ENCODE data around the gene MBOAT7.
"Not testable (repeated sequence)": the region's sequence is repeated elsewhere in the genome, so short reads cannot be mapped to it uniquely, and the experiment has no call there.

The MBOAT7 gene

DNA sequence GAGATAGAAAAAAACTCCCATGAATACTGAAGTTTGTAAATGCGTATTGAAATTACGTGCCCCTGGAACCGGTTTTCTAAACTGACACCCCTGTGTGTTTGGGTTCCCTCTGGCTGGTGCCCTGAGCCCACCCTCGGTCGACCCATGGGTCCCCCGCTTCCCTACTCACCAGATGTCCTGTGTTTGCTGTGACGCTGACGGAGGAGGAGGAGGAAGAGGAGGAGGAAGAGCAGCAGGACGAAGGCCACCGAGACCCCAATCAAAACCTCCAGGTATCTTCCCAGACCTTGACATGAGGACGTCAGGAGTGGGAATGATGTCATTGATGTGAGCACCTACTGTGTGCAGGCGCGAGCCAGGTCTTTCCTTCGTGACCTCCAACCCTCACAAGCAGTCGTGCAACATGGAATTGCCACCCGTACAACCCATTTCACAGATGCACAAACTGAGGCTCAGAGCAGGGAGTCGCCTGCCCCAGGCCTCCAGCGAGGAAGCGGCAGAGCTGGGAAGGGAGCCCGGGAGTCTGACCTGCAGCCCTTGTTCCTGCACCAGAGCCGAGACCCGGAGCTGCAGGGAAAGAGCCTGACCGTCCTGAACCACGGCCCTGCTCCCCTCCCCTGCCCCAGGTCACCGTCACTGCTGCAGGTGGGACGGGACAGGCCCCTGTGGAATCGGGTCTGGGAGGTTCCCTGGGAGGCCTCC lies 29.7 kb upstream of the MBOAT7 start:
- no peak for DNase-seq (ENCODE audit: insufficient read length)
- FAIRE-seq: no peak

GRCh38 chr19:54218259-54218658 lies 28.9 kb upstream of the MBOAT7 start:
- TF ChIP-seq POLR2A (IDR thresholded peaks at IDR 0.05; ENCODE audit: low read depth, low read length) (no peak), TAF1 (IDR thresholded peaks at IDR 0.05; ENCODE audit: borderline replicate concordance, low read depth, low read length) (no peak), POLR2AphosphoS5 (IDR thresholded peaks at IDR 0.05; ENCODE audit: low read depth, low read length) (no peak)
- DNase-seq (ENCODE audit: insufficient read length) (no peak), FAIRE-seq (no peak)

More for the DNA sequence above, 29.7 kb upstream of the MBOAT7 start:
- TF ChIP-seq POLR2AphosphoS5 (IDR thresholded peaks at IDR 0.05; ENCODE audit: low read depth, low read length) (no peak), TAF1 (IDR thresholded peaks at IDR 0.05; ENCODE audit: borderline replicate concordance, low read depth, low read length) (no peak), POLR2A (IDR thresholded peaks at IDR 0.05; ENCODE audit: low read depth, low read length) (no peak)

DNA sequence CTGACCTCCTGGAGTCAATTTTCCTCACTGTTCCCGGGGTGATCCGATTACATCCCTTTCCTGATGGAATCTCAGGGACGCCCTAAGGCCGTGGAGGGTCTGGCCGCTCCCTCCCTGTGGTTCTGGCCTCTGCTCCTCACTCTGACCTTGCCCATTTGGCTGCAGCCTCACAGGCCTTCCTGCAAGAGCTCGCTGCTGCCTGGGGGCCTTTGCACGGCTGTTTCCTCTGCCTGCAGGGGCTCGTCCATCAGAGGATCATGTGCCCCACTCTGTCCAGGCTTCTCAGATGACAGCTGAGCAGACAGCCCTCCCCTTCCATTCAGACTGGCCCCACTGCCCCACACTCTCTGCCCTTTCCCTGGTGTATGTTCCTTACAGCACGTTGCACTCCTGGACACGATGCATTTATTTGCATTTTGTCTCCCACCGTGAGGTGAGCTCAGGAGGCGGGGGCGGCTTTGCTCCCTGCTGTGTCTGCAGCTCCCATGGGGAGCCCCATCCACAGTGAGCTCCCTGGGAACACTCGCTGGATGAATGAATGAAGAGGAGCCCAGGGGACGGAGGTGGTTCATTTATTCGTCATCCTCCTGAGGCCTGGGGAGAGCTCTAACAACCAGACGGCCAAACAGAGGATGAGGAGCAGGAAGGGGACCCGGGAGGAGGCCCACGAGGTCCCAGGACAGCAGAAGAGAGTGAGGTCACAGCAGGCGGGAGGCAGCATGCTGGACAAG lies 28.3 kb upstream of the MBOAT7 start:
- DNase-seq (ENCODE audit: insufficient read length); FAIRE-seq: not testable (repeated sequence)

DNA sequence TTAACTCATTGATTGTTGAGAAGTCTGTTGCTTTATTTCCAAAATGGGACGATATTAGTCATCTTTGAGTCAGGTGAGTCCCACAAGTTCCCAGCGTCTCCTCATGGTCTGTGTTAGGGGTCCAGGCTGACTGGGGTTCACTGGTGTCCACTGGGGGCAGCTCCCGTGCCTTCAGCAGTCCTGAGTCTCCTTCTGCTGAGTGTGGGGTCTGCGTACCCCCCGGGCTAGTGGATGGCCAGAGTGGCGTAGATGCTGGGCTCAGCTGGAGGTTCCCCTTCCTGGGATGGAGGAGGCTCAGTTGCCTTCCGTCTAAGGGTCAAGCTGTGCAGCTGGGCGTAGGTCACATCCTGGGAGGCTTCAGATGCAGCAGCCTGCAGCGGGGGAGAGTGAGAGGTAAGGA lies 27.5 kb upstream of the MBOAT7 start:
- no peak for DNase-seq (ENCODE audit: insufficient read length)
- no peak for FAIRE-seq
- TF ChIP-seq POLR2A (IDR thresholded peaks at IDR 0.05; ENCODE audit: low read depth, low read length) (no peak), POLR2AphosphoS5 (IDR thresholded peaks at IDR 0.05; ENCODE audit: low read depth, low read length) (no peak), TAF1 (IDR thresholded peaks at IDR 0.05; ENCODE audit: borderline replicate concordance, low read depth, low read length) (no peak)

DNA sequence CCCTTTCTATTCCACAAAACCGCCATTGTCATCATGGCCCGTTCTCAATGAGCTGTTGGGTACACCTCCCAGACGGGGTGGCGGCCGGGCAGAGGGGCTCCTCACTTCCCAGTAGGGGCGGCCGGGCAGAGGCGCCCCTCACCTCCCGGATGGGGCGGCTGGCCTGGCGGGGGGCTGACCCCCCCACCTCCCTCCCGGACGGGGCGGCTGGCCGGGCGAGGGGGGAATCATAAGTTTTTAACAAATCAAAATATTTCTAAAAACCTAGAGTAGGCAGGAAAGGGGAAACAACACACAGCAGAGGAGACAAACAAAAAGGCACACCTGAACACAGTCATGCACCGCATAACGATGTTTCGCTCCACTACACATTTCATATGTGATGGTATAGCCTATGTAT lies 25.4 kb upstream of the MBOAT7 start:
- FAIRE-seq; DNase-seq (ENCODE audit: insufficient read length): not testable (repeated sequence)

- FAIRE-seq: not testable (repeated sequence)
Observed at GRCh38 chr19:54214217-54214616, 24.8 kb upstream of the MBOAT7 start.

DNA sequence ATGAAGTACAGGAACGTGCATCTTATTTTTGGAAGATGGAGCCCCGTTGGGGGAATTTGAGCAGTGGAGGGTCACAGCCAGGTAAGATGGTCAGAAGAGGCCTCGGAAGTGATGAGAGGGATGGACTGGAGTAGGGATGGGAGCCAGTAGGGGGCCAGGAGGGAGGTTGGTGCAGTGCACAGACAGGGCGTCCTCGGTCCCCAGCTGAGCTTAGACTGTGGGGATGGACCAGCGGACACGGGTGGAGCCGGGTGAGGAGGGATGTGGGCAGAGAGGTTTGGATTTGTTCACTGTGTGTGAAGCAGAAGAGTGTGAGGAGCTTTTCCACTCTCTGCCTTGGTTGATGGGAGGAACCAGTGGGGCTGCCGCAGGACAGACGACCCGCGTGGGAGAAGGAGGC lies 21.9 kb upstream of the MBOAT7 start:
- no peak for TF ChIP-seq TAF1 (IDR thresholded peaks at IDR 0.05; ENCODE audit: borderline replicate concordance, low read depth, low read length)
- no peak for FAIRE-seq
- no peak for DNase-seq (ENCODE audit: insufficient read length)

More at GRCh38 chr19:54214217-54214616, 24.8 kb upstream of the MBOAT7 start:
- not testable (repeated sequence) for DNase-seq (ENCODE audit: insufficient read length)

DNA sequence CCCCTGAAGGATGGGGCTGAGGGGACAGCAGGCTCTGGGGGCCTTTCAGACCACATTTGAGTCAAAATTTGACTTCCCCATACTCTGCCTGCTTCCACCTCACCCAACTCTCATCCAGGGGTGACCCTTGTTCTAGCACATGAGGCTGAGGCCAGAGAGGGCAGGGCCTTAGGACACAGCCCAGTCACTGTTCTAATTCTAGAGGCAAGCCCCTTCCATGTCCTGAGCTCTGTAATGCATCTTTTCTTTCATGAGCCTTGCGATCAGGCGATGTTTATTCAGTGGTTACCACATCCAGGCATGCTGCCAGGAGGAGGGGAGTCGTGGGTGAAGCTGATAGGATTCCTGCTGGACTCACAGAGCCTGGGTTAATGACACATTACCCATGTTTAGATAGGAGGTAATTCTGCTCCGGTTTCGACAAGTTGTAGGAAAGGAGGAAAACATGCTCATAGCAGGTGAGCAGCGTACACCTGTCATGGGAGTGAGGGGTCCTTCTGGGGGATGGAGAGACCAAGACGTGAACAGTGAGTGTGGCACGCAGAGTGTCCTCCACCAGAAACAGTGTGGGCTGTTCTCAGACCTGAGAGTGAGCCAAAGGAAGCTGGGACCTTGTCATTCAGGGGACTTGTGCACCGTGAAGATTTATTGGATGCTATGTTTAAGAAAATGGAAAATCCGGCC lies 20.6 kb upstream of the MBOAT7 start:
- TF ChIP-seq POLR2A (IDR thresholded peaks at IDR 0.05; ENCODE audit: low read depth, low read length) (no peak), POLR2AphosphoS5 (IDR thresholded peaks at IDR 0.05; ENCODE audit: low read depth, low read length) (no peak; the same call in 1 of the 2 replicates), TAF1 (IDR thresholded peaks at IDR 0.05; ENCODE audit: borderline replicate concordance, low read depth, low read length) (no peak)
- DNase-seq (ENCODE audit: insufficient read length) (no peak), FAIRE-seq (no peak)

DNA sequence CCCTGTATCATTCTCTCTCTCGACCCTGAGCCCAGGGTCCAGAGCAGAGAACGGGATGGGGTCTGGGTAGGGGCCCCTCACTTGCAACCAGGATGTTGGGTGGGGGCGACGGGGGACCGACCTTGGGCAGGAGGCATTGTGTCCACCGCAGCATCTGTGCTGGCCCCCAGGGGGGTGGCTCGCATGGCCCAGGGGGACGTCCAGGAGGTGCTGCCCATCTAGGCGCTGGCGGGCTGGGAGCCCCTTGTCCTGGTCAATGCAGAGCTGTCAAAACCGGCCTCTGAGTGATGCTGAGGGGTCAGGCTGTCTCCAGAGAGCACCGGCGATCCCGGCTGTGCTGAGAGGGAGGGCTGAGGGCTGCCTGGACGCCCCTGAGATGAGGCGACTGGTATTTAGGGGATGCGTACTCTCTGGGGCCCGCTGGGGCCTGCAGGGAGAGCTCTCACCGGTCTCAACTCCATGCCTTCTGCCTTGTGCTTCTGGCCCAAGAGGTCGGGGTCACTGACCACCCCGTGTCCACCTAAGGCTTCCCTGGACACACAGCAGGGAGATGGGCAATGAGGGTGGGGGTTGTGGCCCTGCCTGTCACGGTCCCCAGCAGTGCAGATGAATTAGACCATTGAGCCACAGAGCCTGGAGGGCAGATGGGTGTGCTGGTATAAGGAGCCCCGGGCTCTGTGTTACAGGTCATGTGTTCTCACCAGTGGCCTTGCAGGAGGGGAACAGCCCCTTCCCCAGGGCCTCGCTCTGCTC lies 19.9 kb upstream of the MBOAT7 start:
- no peak for TF ChIP-seq POLR2A (IDR thresholded peaks at IDR 0.05; ENCODE audit: low read depth, low read length)
- TF ChIP-seq POLR2AphosphoS5 (IDR thresholded peaks at IDR 0.05; ENCODE audit: low read depth, low read length): no peak
- no peak for TF ChIP-seq TAF1 (IDR thresholded peaks at IDR 0.05; ENCODE audit: borderline replicate concordance, low read depth, low read length)
- FAIRE-seq (no peak), DNase-seq (ENCODE audit: insufficient read length) (no peak)

DNA sequence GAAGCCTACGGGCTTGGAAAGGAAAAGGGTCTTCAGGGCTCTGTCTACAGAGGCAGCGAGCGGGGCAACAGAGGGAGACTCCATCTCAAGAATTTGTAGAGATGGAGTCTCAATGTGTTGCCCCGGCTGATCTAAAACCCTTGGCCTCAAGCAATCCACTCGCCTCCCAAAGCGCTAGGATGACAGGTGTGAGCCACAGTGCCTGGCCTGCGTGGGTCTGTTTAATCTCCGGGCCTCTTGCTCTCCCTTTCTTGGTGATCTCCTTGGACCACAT lies 19.3 kb upstream of the MBOAT7 start:
- TF ChIP-seq POLR2A (IDR thresholded peaks at IDR 0.05; ENCODE audit: low read depth, low read length) (no peak), TAF1 (IDR thresholded peaks at IDR 0.05; ENCODE audit: borderline replicate concordance, low read depth, low read length) (no peak), POLR2AphosphoS5 (IDR thresholded peaks at IDR 0.05; ENCODE audit: low read depth, low read length) (no peak)
- FAIRE-seq (no peak), DNase-seq (ENCODE audit: insufficient read length) (no peak)

DNA sequence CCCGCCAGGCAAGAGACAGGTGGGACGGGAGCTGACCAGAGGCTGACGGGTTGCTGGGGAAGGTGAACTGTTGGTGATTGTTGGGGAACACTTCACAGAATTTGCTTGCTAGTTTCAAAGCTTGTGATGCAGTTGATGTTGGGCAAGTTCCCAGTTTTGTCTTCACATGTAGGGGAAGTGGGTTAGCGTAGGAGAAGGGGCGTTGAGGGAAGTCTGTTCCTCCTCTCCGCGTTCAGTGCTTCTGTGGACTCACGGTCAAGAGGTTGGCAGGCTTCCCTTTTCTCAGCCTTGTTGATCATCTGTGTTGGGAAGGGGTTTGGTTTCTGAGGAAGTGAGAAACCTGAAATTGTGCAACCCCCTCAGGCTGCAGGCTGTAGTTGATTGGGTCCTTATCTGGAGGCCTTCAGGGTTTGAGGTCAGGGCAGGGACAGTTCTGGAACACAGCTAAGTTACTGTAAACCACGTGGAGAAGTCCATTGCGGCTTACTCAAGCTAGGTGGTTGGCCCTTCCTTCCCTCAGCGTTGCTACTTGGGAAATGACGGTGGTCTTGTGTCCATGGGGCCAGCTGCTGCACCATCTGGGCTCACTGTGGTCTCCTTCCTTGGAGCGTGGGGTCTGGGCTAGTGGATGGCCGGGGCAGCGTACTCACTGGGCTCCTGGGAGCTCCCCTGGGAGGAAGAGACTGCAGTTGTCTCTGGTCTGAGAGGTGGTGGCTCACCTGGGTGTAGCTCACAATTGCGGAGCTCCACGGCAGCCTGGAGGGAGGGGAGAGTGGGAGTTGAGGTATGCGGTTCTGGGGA lies 18.8 kb upstream of the MBOAT7 start:
- TF ChIP-seq TAF1 (IDR thresholded peaks at IDR 0.05; ENCODE audit: borderline replicate concordance, low read depth, low read length): no peak
- TF ChIP-seq POLR2A (IDR thresholded peaks at IDR 0.05; ENCODE audit: low read depth, low read length): peak; percentile 87
- TF ChIP-seq POLR2AphosphoS5 (IDR thresholded peaks at IDR 0.05; ENCODE audit: low read depth, low read length): peak; percentile 95
- peak; percentile 81 for FAIRE-seq

More for the DNA sequence above, 18.8 kb upstream of the MBOAT7 start:
- DNase-seq (ENCODE audit: insufficient read length): no peak

Measured in GM12892 (cell line).